A549 (cell line): ENCODE data around the gene KSR2. TPM values are rescaled to one million over a fixed set of nuclear protein-coding genes. Genes with fewer than 3 reads are reported as not detected.

Source experiments
- ATAC-seq, 2 experiments: fragments of 200-7000 bp in 1 of 2; fragments of >200 bp in 1 of 2; cut with Nextera tagmentation in 1 of 2; cut with Tn5 transposase in 1 of 2; 3 replicates each; pipeline versions ENCODE4 v1.8.0 to v1.9.1; 2018 to 2020; ENCODE audit warnings: mild to moderate bottlenecking in 1 of 2, moderate library complexity in 1 of 2
- CTCF ChIA-PET: fragments of 300-600 bp; sonication (Branson Sonifier 250); formaldehyde crosslinking; extraction: SDS; loops from one replicate; lab custom pipeline; 2021; ENCODE audit warnings: antibody characterized with exemption, inconsistent platforms; lab: Yijun Ruan, JAX
- POLR2A ChIA-PET: fragments of 350-600 bp; formaldehyde crosslinking; extraction: SDS; loops from one replicate; lab custom pipeline; 2021; ENCODE audit warnings: antibody characterized with exemption, inconsistent platforms; lab: Yijun Ruan, JAX
- DNase-seq, 2 experiments: peaks; one replicate each; pipeline versions ENCODE4 v3.0.0 to v3.0.0-alpha.2; 2011 to 2016; ENCODE audit warnings: low read depth in 1 of 2, low spot score in 1 of 2
- FAIRE-seq: peaks from 2 replicates; lab custom pipeline; 2011; peaks lifted over from hg19 to GRCh38; lab: Jason Lieb, UNC
- H3K27ac ChIP-seq, 2 experiments: fragments of >200 bp; sonication (Bioruptor Twin); formaldehyde crosslinking; 3 replicates each; pipeline ENCODE4 v1.5.1; 2016 to 2017
- H3K4me1 ChIP-seq: fragments of >200 bp; sonication (Bioruptor Twin); formaldehyde crosslinking; 3 replicates; pipeline ENCODE4 v1.6.1; 2016
- H3K4me2 ChIP-seq: fragments of >200 bp; sonication (Bioruptor Twin); formaldehyde crosslinking; 3 replicates; pipeline ENCODE4 v1.6.1; 2016
- H3K4me3 ChIP-seq: fragments of >200 bp; sonication (Bioruptor Twin); formaldehyde crosslinking; 3 replicates; pipeline ENCODE4 v1.5.1; 2016
- H3K9me3 ChIP-seq: fragments of >200 bp; sonication (Bioruptor Twin); formaldehyde crosslinking; 3 replicates; pipeline ENCODE4 v1.6.1; 2016
- CBX8 ChIP-seq: fragments of 200-600 bp; sonication (generic); IDR thresholded peaks from 2 replicates; pipeline ENCODE4 v1.6.1; 2016
- CHD2 ChIP-seq: fragments of 150-350 bp; IDR thresholded peaks from 2 replicates; pipeline ENCODE4 v1.6.1; 2014; ENCODE audit warnings: low read length; ENCODE audit not compliant: partially characterized antibody
- CTCF ChIP-seq: fragments of >200 bp; sonication (Bioruptor Twin); formaldehyde crosslinking; IDR thresholded peaks from 3 replicates; pipeline ENCODE4 v1.5.1; 2016
- EHF ChIP-seq: fragments of 250-450 bp; sonication (Bioruptor Pico); IDR thresholded peaks from 2 replicates; pipeline ENCODE4 v1.5.0; 2020; ENCODE audit warnings: mild to moderate bottlenecking
- EHMT2 ChIP-seq: fragments of 200-600 bp; sonication (generic); IDR thresholded peaks from 2 replicates; pipeline ENCODE4 v1.6.1; 2016; ENCODE audit warnings: antibody characterized with exemption, low read depth, mild to moderate bottlenecking, moderate library complexity
- ELK1 ChIP-seq: fragments of 150-350 bp; IDR thresholded peaks from 2 replicates; pipeline ENCODE4 v1.6.1; 2014; ENCODE audit warnings: low read depth, mild to moderate bottlenecking, low read length
- FOSB ChIP-seq: fragments of 250-450 bp; sonication (Bioruptor Pico); IDR thresholded peaks from 2 replicates; pipeline ENCODE4 v1.5.0; 2020; ENCODE audit warnings: mild to moderate bottlenecking, moderate library complexity
- FOSL2 ChIP-seq, 2 experiments: fragments of 450-650 bp in 1 of 2; fragments of >200 bp in 1 of 2; sonication (Bioruptor Twin) in 1 of 2; formaldehyde crosslinking; IDR thresholded peaks; 2 replicates each; pipeline versions ENCODE4 v1.5.0 to v1.6.1; 2016 to 2020; ENCODE audit warnings: mild to moderate bottlenecking in 1 of 2, moderate library complexity in 1 of 2
- FOXS1 ChIP-seq: fragments of 250-450 bp; sonication (Bioruptor Pico); IDR thresholded peaks from 2 replicates; pipeline ENCODE4 v1.5.0; 2020; ENCODE audit warnings: mild to moderate bottlenecking, moderate library complexity
- HES2 ChIP-seq: fragments of >200 bp; sonication (Bioruptor Twin); formaldehyde crosslinking; IDR thresholded peaks from 2 replicates; pipeline ENCODE4 v1.6.1; 2016
- HOXA7 ChIP-seq: fragments of 250-450 bp; sonication (Bioruptor Pico); IDR thresholded peaks from 2 replicates; pipeline ENCODE4 v1.5.0; 2020; ENCODE audit warnings: mild to moderate bottlenecking, moderate library complexity
- HOXB13 ChIP-seq: fragments of 250-450 bp; sonication (Bioruptor Pico); IDR thresholded peaks from 2 replicates; pipeline ENCODE4 v1.5.0; 2020; ENCODE audit warnings: low read depth, mild to moderate bottlenecking, moderate library complexity
- JUN ChIP-seq, 2 experiments: fragments of >200 bp; sonication (Bioruptor Twin); formaldehyde crosslinking; IDR thresholded peaks; 2 replicates in 1 of 2; 3 replicates in 1 of 2; pipeline ENCODE4 v1.6.1; 2016 to 2017
- JUNB ChIP-seq: fragments of >200 bp; sonication (Bioruptor Twin); formaldehyde crosslinking; IDR thresholded peaks from 2 replicates; pipeline ENCODE4 v1.6.1; 2016
- KDM1A ChIP-seq: fragments of 200-600 bp; sonication (generic); IDR thresholded peaks from 2 replicates; pipeline ENCODE4 v1.6.1; 2016; ENCODE audit warnings: low read depth, mild to moderate bottlenecking
- MAFK ChIP-seq: fragments of 450-650 bp; IDR thresholded peaks from 2 replicates; pipeline ENCODE4 v1.6.1; 2014; ENCODE audit not compliant: partially characterized antibody
- NFE2L2 ChIP-seq: fragments of 150-350 bp; conservative IDR thresholded peaks from 2 replicates; pipeline ENCODE4 v1.6.1; 2014; ENCODE audit warnings: low read length
- NPAS2 ChIP-seq: fragments of 250-450 bp; sonication (Bioruptor Pico); IDR thresholded peaks from 2 replicates; pipeline ENCODE4 v1.8.0; 2022; ENCODE audit warnings: mild to moderate bottlenecking, moderate library complexity, borderline replicate concordance
- NR3C1 ChIP-seq: fragments of >200 bp; sonication (Bioruptor Twin); formaldehyde crosslinking; IDR thresholded peaks from 3 replicates; pipeline ENCODE4 v1.6.1; 2017
- POLR2A ChIP-seq: IDR thresholded peaks from 2 replicates; pipeline ENCODE4 v1.6.1; 2012; ENCODE audit warnings: mild to moderate bottlenecking, low read length
- POLR2AphosphoS2 ChIP-seq: conservative IDR thresholded peaks from 2 replicates; pipeline ENCODE4 v1.6.1; 2012; ENCODE audit warnings: low read length, improper control_type of control experiment, inconsistent platforms
- RAD21 ChIP-seq, 2 experiments: fragments of >200 bp in 1 of 2; sonication (Bioruptor Twin) in 1 of 2; formaldehyde crosslinking in 1 of 2; IDR thresholded peaks in 1 of 2; conservative IDR thresholded peaks in 1 of 2; 2 replicates in 1 of 2; 3 replicates in 1 of 2; pipeline ENCODE4 v1.6.1; 2012 to 2018; ENCODE audit warnings: inconsistent platforms in 1 of 2
- RARB ChIP-seq: fragments of 250-450 bp; sonication (Bioruptor Pico); IDR thresholded peaks from 2 replicates; pipeline ENCODE4 v1.8.0; 2021; ENCODE audit warnings: mild to moderate bottlenecking, moderate library complexity
- SMC3 ChIP-seq: fragments of >200 bp; sonication (Bioruptor Twin); formaldehyde crosslinking; IDR thresholded peaks from 3 replicates; pipeline ENCODE4 v1.6.1; 2018; ENCODE audit warnings: inconsistent platforms
- SREBF2 ChIP-seq: fragments of 450-650 bp; IDR thresholded peaks from 2 replicates; pipeline ENCODE4 v1.6.1; 2014; ENCODE audit warnings: mild to moderate bottlenecking, moderate library complexity
- USF2 ChIP-seq: fragments of 450-650 bp; IDR thresholded peaks from 2 replicates; pipeline ENCODE4 v1.6.1; 2014; ENCODE audit warnings: antibody characterized with exemption
- ZC3H11A ChIP-seq: fragments of 450-650 bp; IDR thresholded peaks from 2 replicates; pipeline ENCODE4 v1.6.1; 2014; ENCODE audit warnings: antibody characterized with exemption, mild to moderate bottlenecking
- ZFP36 ChIP-seq: fragments of 450-650 bp; IDR thresholded peaks from 2 replicates; pipeline ENCODE4 v1.6.1; 2014; ENCODE audit warnings: borderline replicate concordance; ENCODE audit not compliant: partially characterized antibody
- ZSCAN20 ChIP-seq: fragments of 250-450 bp; sonication (Bioruptor Pico); IDR thresholded peaks from 2 replicates; pipeline ENCODE4 v1.8.0; 2022; ENCODE audit warnings: mild to moderate bottlenecking, moderate library complexity
- WGBS: methylation state at CpG from one replicate; pipeline ENCODE4 v1.1.6; 2017; ENCODE audit errors: missing lambda C conversion rate; 5-methylcytosine and 5-hydroxymethylcytosine counted together
- polyA plus RNA-seq, 4 experiments: library from polyadenylated mRNA; depleted of rRNA in 3 of 4; stranded (reverse); fragments of >200 nt; fragmentation: RNase III in 1 of 4; extraction: RNeasy Plus Mini Kit Qiagen cat#74134 plus additional on column Dnase treatment in 1 of 4; gene quantifications; 2 replicates in 3 of 4; 3 replicates in 1 of 4; pipeline ENCODE4 v1.2.3, GENCODE V29; 2011 to 2017

The KSR2 gene
- polyA plus RNA-seq, 2 of the 4 experiments (the other 2 are of a cell fraction): 0.37 to 1.2 TPM

GRCh38 chr12:117768860-117769259 is 199.9 kb downstream of the KSR2 start (continued):
- TF ChIP-seq JUNB: no peak
- no peak for TF ChIP-seq ELK1
- TF ChIP-seq, all 56 proteins: peak for 0

GRCh38 chr12:117766008-117766407 is 202.8 kb downstream of the KSR2 start:
- 56% methylated on average over 2 of the region's 2 CpGs for WGBS
- FAIRE-seq: no peak
- ATAC-seq: no peak
- POLR2A ChIA-PET: interaction anchor here (0.7 kb wide), 1 partner anchor 80 kb away, joined by 3 read pairs; no protein-coding TSS in a partner anchor
- H3K4me3 ChIP-seq: no peak overlapping the region
- TF ChIP-seq FOXS1 (CRISPR knock-in tag) (no peak), RARB (CRISPR knock-in tag) (no peak), ZC3H11A (no peak), ZFP36 (no peak), USF2 (no peak), HOXA7 (CRISPR knock-in tag) (no peak), FOSB (no peak), CTCF (no peak), KDM1A (no peak), NPAS2 (CRISPR knock-in tag) (no peak), MAFK (no peak), EHF (CRISPR knock-in tag) (no peak), POLR2A (no peak), HES2 (no peak)
- TF ChIP-seq, all 56 proteins: peak for 0
- H3K4me1 ChIP-seq: no peaks in the 10 kb centered on the region
- DNase-seq: no peak
- CTCF ChIA-PET: no interaction called here
- H3K27ac ChIP-seq: no peak overlapping the region
- no peak overlapping the region for H3K4me2 ChIP-seq
- H3K9me3 ChIP-seq: peaks cover 12% of the 10 kb centered on the region

GRCh38 chr12:117762143-117762542 is 206.6 kb downstream of the KSR2 start:
- H3K4me2 ChIP-seq: no peak overlapping the region
- ChIA-PET POLR2A (no interaction called here), CTCF (no interaction called here)
- H3K9me3 ChIP-seq: peaks cover 12% of the 10 kb centered on the region
- FAIRE-seq: no peak
- H3K4me1 ChIP-seq: no peaks in the 10 kb centered on the region
- no peak for ATAC-seq
- no peak for TF ChIP-seq NFE2L2
- no peak for TF ChIP-seq NR3C1
- TF ChIP-seq SREBF2: no peak
- TF ChIP-seq CHD2: no peak
- TF ChIP-seq EHMT2: no peak
- no peak for TF ChIP-seq POLR2AphosphoS2
- no peak for TF ChIP-seq RAD21 (conservative IDR thresholded peaks at IDR 0.05 in 1 of 2, IDR thresholded peaks at IDR 0.05 in 1 of 2)
- TF ChIP-seq CBX8: no peak
- TF ChIP-seq JUN (IDR thresholded peaks at IDR 0.05): no peak
- TF ChIP-seq ZSCAN20: no peak
- TF ChIP-seq FOSL2 (IDR thresholded peaks at IDR 0.05): no peak
- TF ChIP-seq FOSL2 (CRISPR knock-in tag; IDR thresholded peaks at IDR 0.05): no peak
- no peak for TF ChIP-seq HOXB13
- no peak for TF ChIP-seq HOXA7 (CRISPR knock-in tag)
- no peak for TF ChIP-seq SMC3
- H3K27ac ChIP-seq: no peak overlapping the region
- no peak overlapping the region for H3K4me3 ChIP-seq
- 97% methylated on average over 2 of the region's 2 CpGs for WGBS
- DNase-seq: no peak
